GM23248 (cell line): Measurements from ENCODE around the gene KCNK6.

Experiments used
- EZH2 ChIP-seq: fragments of 200-600 bp; sonication (generic); IDR thresholded peaks from 2 replicates; pipeline ENCODE4 v1.6.1; 2018; ENCODE audit warnings: antibody characterized with exemption, mild to moderate bottlenecking; ENCODE audit not compliant: insufficient read depth, poor library complexity, severe bottlenecking
- EZH2phosphoT487 ChIP-seq: fragments of 200-600 bp; sonication (generic); IDR thresholded peaks from 2 replicates; pipeline ENCODE4 v1.6.1; 2018; ENCODE audit warnings: antibody characterized with exemption, moderate library complexity, mild to moderate bottlenecking, low read depth; ENCODE audit not compliant: insufficient read depth

DNA sequence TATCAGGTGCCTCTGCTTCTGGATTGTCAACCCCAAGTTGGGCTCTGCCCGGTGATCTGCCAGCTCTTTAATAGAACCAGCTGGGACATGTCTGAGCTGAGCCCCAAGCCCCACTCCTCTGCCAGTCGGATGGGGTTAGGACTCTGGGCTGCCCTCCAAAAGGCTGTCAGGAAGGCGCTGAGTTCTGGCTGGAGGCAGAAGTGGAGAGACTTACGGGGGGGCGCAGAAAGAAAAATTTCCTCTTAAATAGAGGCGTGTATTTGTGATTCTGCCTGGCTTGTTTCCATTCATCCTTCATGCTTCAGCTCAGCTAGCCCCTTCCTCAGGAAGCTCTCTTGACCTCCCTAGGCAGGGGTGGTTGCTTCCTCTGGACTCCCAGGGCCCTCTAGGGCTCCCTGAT, 985 bp upstream of the KCNK6 start:
- TF ChIP-seq EZH2: no peak
- no peak for TF ChIP-seq EZH2phosphoT487
